Omental fat pad (tissue), 4 donors: Measurements from ENCODE around the gene ARHGEF26. TPM values are rescaled to one million over a fixed set of nuclear protein-coding genes. Genes with fewer than 3 reads are reported as not detected.

Source experiments
- ATAC-seq: fragments of 150-250 bp; one replicate; pipeline ENCODE4 v1.9.1; 2016; ENCODE audit warnings: mild to moderate bottlenecking, moderate library complexity; ENCODE audit not compliant: low FRiP score
- DNase-seq: peaks from one replicate; pipeline ENCODE4 v3.0.0-alpha.2; 2019; ENCODE audit warnings: low spot score
- total RNA-seq, 4 donors: library from RNA; depleted of rRNA; stranded (reverse); fragments of >200 nt; gene quantifications; one replicate each; pipeline ENCODE4 v1.1.0, GENCODE V29; 2016
- TF ChIP-seq, protein P1 (sequence below), 3 donors: fragments of 450-650 bp; IDR thresholded peaks; one replicate each; pipeline ENCODE4 v1.5.1; 2016 to 2017; ENCODE audit warnings: antibody characterized with exemption in 3 of 3, mild to moderate bottlenecking in 3 of 3, moderate library complexity in 2 of 3

ARHGEF26 gene
- total RNA-seq, 4 donors from 2014 or later: 12.0 to 26.9 (median 14.1) TPM

DNA sequence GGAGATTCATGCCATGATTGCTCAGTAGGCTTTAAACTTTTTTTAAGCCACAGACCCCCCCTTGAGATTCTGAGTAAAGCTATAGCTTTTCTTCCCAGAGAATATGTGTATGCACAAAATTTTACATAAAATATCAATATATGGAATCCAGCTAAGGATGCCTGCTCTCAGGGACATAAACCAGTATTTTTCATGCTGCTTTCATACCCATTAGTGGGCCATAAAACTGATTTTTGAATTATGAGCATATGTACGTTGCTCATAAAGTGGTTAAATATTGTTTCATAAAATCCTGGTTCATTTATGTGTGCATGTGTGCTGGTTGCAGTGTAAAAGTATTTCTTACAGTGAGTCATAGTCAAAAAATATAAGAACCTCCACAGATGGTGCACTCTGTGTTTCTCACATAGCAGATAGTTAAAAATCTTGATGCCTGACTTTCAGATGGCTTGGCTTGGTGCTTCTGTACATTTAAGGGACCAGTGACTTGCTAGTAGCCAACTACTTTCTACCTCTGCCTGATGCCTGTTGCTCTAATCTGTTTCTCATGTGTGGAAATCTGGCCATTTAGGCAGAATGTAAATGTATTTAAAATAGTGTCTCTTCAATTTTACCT is 71.9 kb downstream of the ARHGEF26 start:
- ATAC-seq (no peak), DNase-seq (no peak)
- TF ChIP-seq, protein P1, sequence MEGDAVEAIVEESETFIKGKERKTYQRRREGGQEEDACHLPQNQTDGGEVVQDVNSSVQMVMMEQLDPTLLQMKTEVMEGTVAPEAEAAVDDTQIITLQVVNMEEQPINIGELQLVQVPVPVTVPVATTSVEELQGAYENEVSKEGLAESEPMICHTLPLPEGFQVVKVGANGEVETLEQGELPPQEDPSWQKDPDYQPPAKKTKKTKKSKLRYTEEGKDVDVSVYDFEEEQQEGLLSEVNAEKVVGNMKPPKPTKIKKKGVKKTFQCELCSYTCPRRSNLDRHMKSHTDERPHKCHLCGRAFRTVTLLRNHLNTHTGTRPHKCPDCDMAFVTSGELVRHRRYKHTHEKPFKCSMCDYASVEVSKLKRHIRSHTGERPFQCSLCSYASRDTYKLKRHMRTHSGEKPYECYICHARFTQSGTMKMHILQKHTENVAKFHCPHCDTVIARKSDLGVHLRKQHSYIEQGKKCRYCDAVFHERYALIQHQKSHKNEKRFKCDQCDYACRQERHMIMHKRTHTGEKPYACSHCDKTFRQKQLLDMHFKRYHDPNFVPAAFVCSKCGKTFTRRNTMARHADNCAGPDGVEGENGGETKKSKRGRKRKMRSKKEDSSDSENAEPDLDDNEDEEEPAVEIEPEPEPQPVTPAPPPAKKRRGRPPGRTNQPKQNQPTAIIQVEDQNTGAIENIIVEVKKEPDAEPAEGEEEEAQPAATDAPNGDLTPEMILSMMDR (IDR thresholded peaks at IDR 0.05): no peak

GRCh38 chr3:154194877-154195276 is 73.7 kb downstream of the ARHGEF26 start:
- TF ChIP-seq, protein P1 (IDR thresholded peaks at IDR 0.05): no peak
- DNase-seq (no peak), ATAC-seq (no peak)

- ATAC-seq (no peak), DNase-seq (no peak)
- TF ChIP-seq, protein P1 (IDR thresholded peaks at IDR 0.05): no peak
These were observed 74.6 kb downstream of the ARHGEF26 start for GRCh38 chr3:154195620-154196356.

DNA sequence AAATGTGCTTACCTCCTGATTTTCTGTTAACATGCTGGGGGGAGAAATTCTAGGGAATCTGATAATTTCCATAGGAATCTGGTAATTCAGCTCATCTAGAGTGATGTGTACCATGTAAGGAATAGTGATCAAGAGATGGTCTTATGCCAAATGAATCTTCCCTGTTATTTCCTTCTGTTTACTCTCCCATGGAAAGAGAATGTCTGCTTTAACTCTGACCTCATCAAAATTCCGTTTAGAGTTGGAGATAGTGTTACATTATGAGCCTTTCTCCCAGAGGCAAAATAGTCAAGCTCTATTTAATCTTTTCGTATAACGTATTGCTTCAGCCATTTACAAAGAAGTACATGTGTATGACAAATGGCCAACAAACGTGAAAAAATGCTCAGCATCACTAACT is 76.6 kb downstream of the ARHGEF26 start:
- ATAC-seq (no peak), DNase-seq (no peak)
- TF ChIP-seq, protein P1 (IDR thresholded peaks at IDR 0.05): no peak

- TF ChIP-seq, protein P1 (IDR thresholded peaks at IDR 0.05): no peak
- DNase-seq (no peak), ATAC-seq (no peak)
These were observed 88.3 kb downstream of the ARHGEF26 start for GRCh38 chr3:154209499-154209898.

DNA sequence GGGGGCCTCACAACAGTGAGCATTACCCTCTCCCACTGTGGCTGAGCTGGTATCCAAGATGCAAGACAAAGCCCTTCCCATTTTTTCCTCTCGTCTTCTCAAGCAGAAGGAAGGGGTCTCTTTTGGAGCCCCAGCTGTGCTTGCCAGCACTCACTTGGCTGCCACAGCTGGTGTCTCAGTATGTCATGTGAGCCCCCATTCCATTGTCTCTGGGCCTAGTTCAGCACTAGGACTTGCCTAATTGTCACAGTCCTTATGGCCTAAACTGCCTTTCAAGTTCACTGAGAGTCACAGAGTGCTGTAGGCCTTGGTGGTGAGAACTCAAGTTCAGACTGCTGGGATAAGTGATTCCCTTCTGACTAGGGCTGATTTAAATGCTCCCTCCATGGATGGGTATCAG is 89.8 kb downstream of the ARHGEF26 start:
- TF ChIP-seq, protein P1 (IDR thresholded peaks at IDR 0.05): no peak
- no peak for DNase-seq

DNA sequence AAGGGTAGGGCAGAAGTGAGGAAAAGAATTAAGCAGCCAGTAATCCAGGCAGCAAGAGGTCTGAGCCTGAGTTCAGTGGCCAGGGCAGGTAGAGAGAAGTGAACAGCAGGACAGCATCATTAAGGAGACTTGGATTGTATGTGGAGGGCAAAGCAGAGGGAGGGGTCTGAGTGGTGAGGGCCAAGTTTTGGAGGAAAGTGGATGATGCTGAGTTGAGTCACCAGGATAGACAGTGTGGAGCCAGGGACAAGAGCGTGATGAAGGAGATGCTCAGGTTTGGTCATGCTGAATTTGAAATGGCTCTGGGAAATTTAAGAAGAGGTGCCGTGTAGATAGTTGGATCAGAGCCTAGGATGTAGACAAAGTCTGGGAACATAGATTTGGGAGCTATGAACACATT is 93.1 kb downstream of the ARHGEF26 start:
- ATAC-seq: no peak
- DNase-seq: no peak
- TF ChIP-seq, protein P1 (IDR thresholded peaks at IDR 0.05): no peak

More for the DNA sequence above, 89.8 kb downstream of the ARHGEF26 start:
- ATAC-seq: no peak
